HCT116 (cell line): Measurements from ENCODE around the gene STRBP. TPM values are rescaled to one million over a fixed set of nuclear protein-coding genes. Genes with fewer than 3 reads are reported as not detected.

Experiments
- ATAC-seq: fragments of 200-7000 bp; cut with Tn5 transposase; 2 replicates; pipeline ENCODE4 v1.9.1; 2020; ENCODE audit warnings: mild to moderate bottlenecking, moderate library complexity
- BruUV-seq: library from RNA; stranded (reverse); fragments of 400-500 nt; replicated peaks from 2 replicates; lab custom pipeline; 2021; lab: Mats Ljungman, UMichigan
- CTCF ChIA-PET: fragments of 300-600 bp; sonication (Branson Sonifier 250); formaldehyde crosslinking; loops from one replicate; lab custom pipeline; 2021; ENCODE audit warnings: antibody characterized with exemption; lab: Charles Lee
- POLR2A ChIA-PET: fragments of 300-600, 350-600 bp; sonication (Branson Sonifier 250); formaldehyde crosslinking; loops from one replicate; lab custom pipeline; 2021; ENCODE audit warnings: antibody characterized with exemption; lab: Charles Lee
- RAD21 ChIA-PET, 2 experiments: fragments of 300-600 bp; sonication (Branson Sonifier 250); formaldehyde crosslinking; loops; one replicate each; lab custom pipeline; 2023; ENCODE audit warnings: low total read pairs in 2 of 2; ENCODE audit not compliant: uncharacterized antibody in 2 of 2, unreplicated experiment in 2 of 2, low non-redundant PET in 1 of 2; lab: Charles Lee
- DNase-seq: peaks from one replicate; pipeline ENCODE4 v3.0.0-alpha.2; 2010; ENCODE audit warnings: low read depth, low spot score
- H2AFZ ChIP-seq: fragments of 200-600 bp; shearing (Covaris generic), sonication (generic); 2 replicates; pipeline ENCODE4 v1.6.1; 2017; ENCODE audit warnings: low read depth, mixed run types, mixed read lengths, antibody characterized with exemption, low read length; ENCODE audit not compliant: poor library complexity, severe bottlenecking
- H3K27ac ChIP-seq: 2 replicates; pipeline ENCODE4 v1.5.1; 2012; ENCODE audit warnings: low read depth, low read length
- H3K27me3 ChIP-seq: fragments of 200-600 bp; sonication (generic); 2 replicates; pipeline ENCODE4 v1.6.1; 2016; ENCODE audit warnings: mixed run types, low read length, mixed read lengths; ENCODE audit not compliant: insufficient read depth
- H3K36me3 ChIP-seq, 2 experiments: fragments of 200-500 bp in 1 of 2; fragments of 200-600 bp in 1 of 2; sonication (Bioruptor generic) in 1 of 2; sonication (generic) in 1 of 2; 2 replicates each; pipeline versions ENCODE4 v1.5.1 to v1.6.1; 2014 to 2016; ENCODE audit warnings: low read length in 2 of 2, inconsistent platforms in 1 of 2, mixed read lengths in 1 of 2, mixed run types in 1 of 2; ENCODE audit not compliant: insufficient read depth in 2 of 2, control insufficient read depth in 1 of 2
- H3K4me1 ChIP-seq, 2 experiments: fragments of 200-600 bp in 1 of 2; sonication (generic) in 1 of 2; 2 replicates each; pipeline versions ENCODE4 v1.5.1 to v1.6.1; 2012 to 2017; ENCODE audit warnings: low read length in 2 of 2, inconsistent platforms in 1 of 2, mild to moderate bottlenecking in 1 of 2, mixed read lengths in 1 of 2, mixed run types in 1 of 2, moderate library complexity in 1 of 2; ENCODE audit not compliant: insufficient read depth in 2 of 2, control insufficient read depth in 1 of 2
- H3K4me2 ChIP-seq: fragments of 200-600 bp; sonication (generic); 2 replicates; pipeline ENCODE4 v1.6.1; 2017; ENCODE audit warnings: mixed run types, low read length, mixed read lengths
- H3K4me3 ChIP-seq, 2 experiments: fragments of 200-600 bp in 1 of 2; sonication (generic) in 1 of 2; replicated peaks in 1 of 2; 2 replicates each; pipeline ENCODE4 v1.5.1; 2011 to 2016; ENCODE audit warnings: low read length in 2 of 2, control low read depth in 1 of 2, low read depth in 1 of 2, mild to moderate bottlenecking in 1 of 2, mixed read lengths in 1 of 2, mixed run types in 1 of 2
- H3K79me2 ChIP-seq: fragments of 200-600 bp; sonication (generic); 2 replicates; pipeline ENCODE4 v1.6.1; 2017; ENCODE audit warnings: mild to moderate bottlenecking, mixed run types, low read length, moderate library complexity, mixed read lengths; ENCODE audit not compliant: insufficient read depth
- H3K9ac ChIP-seq: fragments of 200-600 bp; sonication (generic); 2 replicates; pipeline ENCODE4 v1.6.1; 2016; ENCODE audit warnings: low read length, mixed read lengths
- H3K9me2 ChIP-seq: fragments of 200-600 bp; sonication (generic), shearing (Covaris generic); 2 replicates; pipeline ENCODE4 v1.6.1; 2017; ENCODE audit warnings: mixed run types, mild to moderate bottlenecking, moderate library complexity; ENCODE audit not compliant: insufficient read depth
- H3K9me3 ChIP-seq, 2 experiments: fragments of 200-500 bp in 1 of 2; fragments of 200-600 bp in 1 of 2; sonication (Bioruptor generic) in 1 of 2; sonication (generic) in 1 of 2; 2 replicates each; pipeline ENCODE4 v1.6.1; 2014 to 2017; ENCODE audit warnings: low read length in 2 of 2, mixed read lengths in 2 of 2, inconsistent platforms in 1 of 2, low read depth in 1 of 2, mild to moderate bottlenecking in 1 of 2, mixed run types in 1 of 2, moderate library complexity in 1 of 2; ENCODE audit not compliant: control insufficient read depth in 1 of 2, insufficient read depth in 1 of 2
- H4K20me1 ChIP-seq: fragments of 200-600 bp; sonication (generic), shearing (Covaris generic); 2 replicates; pipeline ENCODE4 v1.6.1; 2017; ENCODE audit warnings: mixed run types, mild to moderate bottlenecking, moderate library complexity; ENCODE audit not compliant: insufficient read depth
- ATF3 ChIP-seq: IDR thresholded peaks from 2 replicates; pipeline ENCODE4 v1.6.1; 2012
- CBX3 ChIP-seq: IDR thresholded peaks from 2 replicates; pipeline ENCODE4 v1.6.1; 2012; ENCODE audit warnings: low read depth
- CEBPB ChIP-seq: IDR thresholded peaks from 2 replicates; pipeline ENCODE4 v1.6.1; 2012; ENCODE audit warnings: low read depth
- EGR1 ChIP-seq: IDR thresholded peaks from 2 replicates; pipeline ENCODE4 v1.6.1; 2012; ENCODE audit warnings: low read depth
- ELF1 ChIP-seq: IDR thresholded peaks from 2 replicates; pipeline ENCODE4 v1.6.1; 2012; ENCODE audit warnings: low read depth, borderline replicate concordance
- EZH2 ChIP-seq: fragments of 200-600 bp; sonication (generic); IDR thresholded peaks from 2 replicates; pipeline ENCODE4 v1.6.1; 2017; ENCODE audit warnings: antibody characterized with exemption, mixed run types
- EZH2phosphoT487 ChIP-seq: fragments of 200-600 bp; IDR thresholded peaks from 2 replicates; pipeline ENCODE4 v1.6.1; 2018; ENCODE audit warnings: antibody characterized with exemption, borderline replicate concordance
- MAX ChIP-seq: IDR thresholded peaks from 2 replicates; pipeline ENCODE4 v1.6.1; 2012
- POLR2A ChIP-seq: IDR thresholded peaks from 2 replicates; pipeline ENCODE4 v1.7.0; 2011; ENCODE audit warnings: borderline replicate concordance; ENCODE audit not compliant: insufficient read depth, insufficient read length; ENCODE audit errors: extremely low read depth
- POLR2AphosphoS5 ChIP-seq: IDR thresholded peaks from 2 replicates; pipeline ENCODE4 v1.6.1; 2011; ENCODE audit warnings: mild to moderate bottlenecking, low read depth, low read length, moderate library complexity
- RAD21 ChIP-seq: IDR thresholded peaks from 2 replicates; pipeline ENCODE4 v1.6.1; 2012; ENCODE audit warnings: low read depth, mild to moderate bottlenecking
- REST ChIP-seq: IDR thresholded peaks from 2 replicates; pipeline ENCODE4 v1.6.1; 2012; ENCODE audit warnings: low read depth
- SP1 ChIP-seq: IDR thresholded peaks from 2 replicates; pipeline ENCODE4 v1.6.1; 2012; ENCODE audit warnings: low read depth
- SRF ChIP-seq: IDR thresholded peaks from 2 replicates; pipeline ENCODE4 v1.6.1; 2012; ENCODE audit warnings: low read depth
- TCF7L2 ChIP-seq: IDR thresholded peaks from 2 replicates; pipeline ENCODE4 v1.7.0; 2011; ENCODE audit warnings: borderline replicate concordance, inconsistent platforms; ENCODE audit not compliant: insufficient read depth, insufficient read length; ENCODE audit errors: extremely low read depth
- ZFX ChIP-seq: fragments of 450-650 bp; IDR thresholded peaks from 2 replicates; pipeline ENCODE4 v1.6.1; 2017
- ZNF274 ChIP-seq: fragments of 200-500 bp; sonication (Bioruptor generic); IDR thresholded peaks from 2 replicates; pipeline ENCODE4 v1.6.1; 2014; ENCODE audit warnings: mild to moderate bottlenecking, low read depth, low read length, inconsistent platforms
- intact Hi-C: fragments of 100-400 bp; cut with micrococcal nuclease; formaldehyde crosslinking; loops from 2 replicates; pipeline ENCODE4 v1.10.0; 2022
- total RNA-seq: library from RNA; stranded (reverse); gene quantifications from one replicate; pipeline ENCODE4 v1.2.1, GENCODE V29; 2021; ENCODE audit not compliant: unreplicated experiment

STRBP gene
- total RNA-seq, 1 experiment from 2014 or later: 30.4 TPM

GRCh38 chr9:123131993-123132392 is 136.4 kb downstream of the STRBP start:
- H3K4me2 ChIP-seq: no peak overlapping the region
- H3K79me2 ChIP-seq: no peaks in the 10 kb centered on the region
- intact Hi-C loops: no loop called here
- ATAC-seq (no peak), DNase-seq (no peak)
- TF ChIP-seq EZH2 (no peak), CEBPB (no peak), ELF1 (no peak), EGR1 (no peak)
- H3K27me3 ChIP-seq: no peaks in the 10 kb centered on the region
- no peaks in the 10 kb centered on the region for H4K20me1 ChIP-seq
- no peaks in the 10 kb centered on the region for H3K9me2 ChIP-seq
- CTCF ChIA-PET: no interaction called here
- BruUV-seq: no TSS peak
- no peak overlapping the region for H3K27ac ChIP-seq
- H2AFZ ChIP-seq: no peak overlapping the region
- no peaks in the 10 kb centered on the region for H3K9me3 ChIP-seq
- POLR2A ChIA-PET: no interaction called here
- RAD21 ChIA-PET: no interaction called here
- H3K9ac ChIP-seq: no peak overlapping the region
- peaks cover 0 to 12% of the 10 kb centered on the region in 2 experiments; a peak in 2 of 4 replicates for H3K36me3 ChIP-seq
- H3K4me1 ChIP-seq: no peaks in the 10 kb centered on the region
- no peak overlapping the region for H3K4me3 ChIP-seq

- POLR2A ChIA-PET: no interaction called here
These were observed 137.1 kb downstream of the STRBP start for GRCh38 chr9:123131258-123131657.

More at GRCh38 chr9:123131258-123131657, 137.1 kb downstream of the STRBP start:
- no peaks in the 10 kb centered on the region for H3K79me2 ChIP-seq
- no peaks in the 10 kb centered on the region for H3K9me3 ChIP-seq
- no peak overlapping the region for H3K4me2 ChIP-seq
- no peak overlapping the region for H2AFZ ChIP-seq
- H3K9ac ChIP-seq: no peak overlapping the region
- no peaks in the 10 kb centered on the region for H4K20me1 ChIP-seq
- no peak overlapping the region for H3K4me3 ChIP-seq
- no peak for DNase-seq
- CTCF ChIA-PET: no interaction called here
- TF ChIP-seq ZNF274 (no peak), ELF1 (no peak), TCF7L2 (no peak), EZH2phosphoT487 (no peak), POLR2AphosphoS5 (no peak), SP1 (no peak), ZFX (no peak), RAD21 (no peak), MAX (no peak), REST (no peak), EZH2 (no peak), CBX3 (no peak), POLR2A (no peak), ATF3 (no peak), SRF (no peak)
- no peaks in the 10 kb centered on the region for H3K4me1 ChIP-seq
- no TSS peak for BruUV-seq
- H3K9me2 ChIP-seq: no peaks in the 10 kb centered on the region
- RAD21 ChIA-PET: no interaction called here
- intact Hi-C loops: no loop called here
- no peaks in the 10 kb centered on the region for H3K27me3 ChIP-seq
- no peak overlapping the region for H3K27ac ChIP-seq
- no peak for ATAC-seq
- peaks cover 0 to 12% of the 10 kb centered on the region in 2 experiments; a peak in 2 of 4 replicates for H3K36me3 ChIP-seq
